ENCODE data around the gene TSPAN14.
"Not testable (repeated sequence)": the region's sequence is repeated elsewhere in the genome, so short reads cannot be mapped to it uniquely, and the experiment has no call there.

TSPAN14 gene

DNA sequence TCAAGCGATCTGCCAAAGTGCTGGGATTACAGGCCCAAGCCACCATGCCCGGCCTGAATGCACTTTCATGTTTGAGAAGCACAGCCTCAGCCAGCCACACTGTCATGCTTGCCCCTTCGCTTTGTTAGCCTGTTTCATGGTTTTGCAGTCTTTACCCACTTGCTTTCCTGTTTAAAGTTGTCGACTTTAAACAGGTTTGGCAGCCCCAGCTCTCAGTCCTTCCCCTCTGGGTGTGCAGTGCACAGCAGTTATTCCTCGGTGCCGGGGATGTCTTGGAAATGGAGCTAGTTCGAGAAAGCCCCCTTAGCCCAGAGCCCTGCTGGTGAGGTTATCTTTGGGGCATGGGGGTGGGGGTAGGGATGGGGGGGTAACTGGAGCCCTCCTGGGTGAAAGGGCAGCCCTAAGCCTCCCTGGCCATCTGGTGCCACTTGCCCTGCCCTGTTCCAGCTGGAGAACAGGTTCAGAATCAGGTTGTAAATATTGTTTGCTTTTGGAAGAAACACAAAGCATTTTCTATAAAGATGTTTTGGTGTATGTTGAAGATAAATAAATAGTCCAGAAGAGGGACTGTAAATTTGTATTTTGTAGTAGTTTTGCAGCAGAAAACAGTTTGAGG is 14.8 kb downstream of the TSPAN14 start:
- DNase-seq (ENCODE audit: low read depth) = no peak

DNA sequence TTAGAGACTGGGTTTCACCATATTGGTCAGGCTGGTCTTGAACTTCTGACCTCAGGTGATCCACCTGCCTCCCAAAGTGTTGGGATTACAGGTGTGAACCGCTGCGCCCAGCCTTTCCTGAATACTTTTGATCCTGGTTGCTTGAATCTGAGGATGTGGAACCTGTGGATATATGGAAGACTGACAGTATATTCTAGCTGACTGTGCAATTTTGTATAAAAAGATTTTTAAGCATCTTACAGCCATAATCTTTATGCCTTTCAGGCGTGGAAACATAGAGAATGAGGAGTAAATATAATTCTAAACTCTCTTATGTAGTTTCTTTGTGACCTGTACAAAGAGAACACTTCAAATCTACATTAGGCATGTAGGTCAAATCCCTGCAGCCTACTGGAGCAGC is 16.2 kb downstream of the TSPAN14 start:
- DNase-seq (ENCODE audit: low read depth) = no peak

DNA sequence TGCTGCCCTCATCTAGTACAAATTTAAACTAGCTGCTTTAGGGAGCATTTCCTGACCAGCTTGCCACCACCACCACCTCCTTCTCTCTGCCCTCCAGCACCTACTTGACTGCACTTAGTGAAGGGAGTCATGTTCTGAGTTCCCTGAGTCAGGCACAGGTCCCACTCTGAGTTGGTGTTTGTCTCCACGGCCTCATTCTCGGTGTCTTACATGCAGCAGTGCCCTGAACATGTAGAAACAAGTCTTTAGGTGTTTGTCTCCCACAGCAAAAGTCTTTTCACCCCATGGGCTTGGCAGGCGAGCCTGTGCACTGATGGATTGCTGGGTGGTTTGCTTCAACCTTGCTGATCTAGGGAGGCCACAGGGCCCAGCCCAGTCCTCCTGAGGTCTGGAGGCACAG is 16.9 kb downstream of the TSPAN14 start:
- DNase-seq (ENCODE audit: low read depth) = no peak

DNA sequence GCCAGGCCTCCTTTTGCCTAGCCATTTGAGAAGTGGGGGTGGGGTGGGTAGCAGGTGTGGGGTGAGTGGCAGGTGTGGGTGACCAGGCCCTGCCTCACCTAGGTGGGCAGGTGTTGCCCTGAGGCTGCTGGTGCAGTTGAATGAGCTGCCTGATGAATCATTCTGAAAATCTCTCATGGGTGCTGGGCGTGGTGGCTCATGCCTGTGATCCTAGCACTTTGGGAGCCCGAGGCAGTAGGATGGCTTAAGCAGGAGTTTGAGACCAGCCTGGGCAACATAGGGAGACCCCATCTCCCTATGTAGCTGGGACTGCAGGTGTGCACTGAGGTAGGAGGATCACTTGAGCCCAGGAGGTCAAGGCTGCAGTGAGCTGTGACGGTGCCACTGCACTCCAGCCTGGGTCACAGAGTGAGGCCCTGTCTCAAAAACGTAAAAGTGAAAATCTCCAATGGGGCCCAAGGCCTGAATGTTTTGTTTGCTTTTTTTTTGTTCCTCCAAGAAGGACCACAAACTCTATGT is 17.7 kb downstream of the TSPAN14 start:
- DNase-seq (ENCODE audit: low read depth) = no peak

DNA sequence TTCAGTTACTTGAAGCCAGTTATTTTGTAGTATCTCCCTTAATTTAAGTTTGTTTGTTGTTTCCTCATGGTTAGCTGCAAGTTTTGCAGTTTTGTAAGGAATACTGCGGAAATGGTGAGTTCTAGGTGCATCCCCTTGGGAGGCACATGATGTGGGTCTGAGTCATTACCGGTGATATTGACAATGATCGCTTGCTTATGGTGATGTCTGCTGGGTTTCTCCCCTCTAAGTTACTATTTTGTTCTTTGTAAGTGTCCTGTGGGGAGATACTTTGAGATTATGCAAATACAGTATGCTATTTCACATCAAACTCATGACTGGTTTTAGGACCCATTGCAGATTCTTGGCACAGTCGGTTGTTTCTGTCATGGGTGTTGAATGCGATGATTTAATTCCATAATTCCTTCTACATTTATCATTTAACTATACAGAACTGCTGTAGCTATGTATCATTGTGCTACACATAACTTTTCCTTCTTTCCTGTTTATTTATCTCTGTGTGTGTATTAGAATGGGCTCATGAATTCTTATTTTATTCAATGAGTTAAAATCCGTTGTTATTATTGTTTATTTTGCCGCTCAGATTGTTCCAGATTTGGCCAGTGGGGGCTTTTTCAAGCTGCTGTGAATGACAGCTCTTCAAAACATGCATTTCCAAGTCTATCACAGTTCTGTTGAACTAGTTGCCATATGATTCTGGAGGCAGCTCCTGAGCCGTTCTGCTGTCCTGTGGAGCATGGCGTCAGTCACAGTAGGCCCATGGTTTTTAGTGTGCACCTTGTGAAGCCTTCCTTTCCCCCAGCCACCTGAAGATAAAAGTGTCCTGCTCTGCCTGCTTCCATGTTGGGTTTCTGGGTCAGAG is 18.4 kb downstream of the TSPAN14 start:
- DNase-seq (ENCODE audit: low read depth) = no peak

DNA sequence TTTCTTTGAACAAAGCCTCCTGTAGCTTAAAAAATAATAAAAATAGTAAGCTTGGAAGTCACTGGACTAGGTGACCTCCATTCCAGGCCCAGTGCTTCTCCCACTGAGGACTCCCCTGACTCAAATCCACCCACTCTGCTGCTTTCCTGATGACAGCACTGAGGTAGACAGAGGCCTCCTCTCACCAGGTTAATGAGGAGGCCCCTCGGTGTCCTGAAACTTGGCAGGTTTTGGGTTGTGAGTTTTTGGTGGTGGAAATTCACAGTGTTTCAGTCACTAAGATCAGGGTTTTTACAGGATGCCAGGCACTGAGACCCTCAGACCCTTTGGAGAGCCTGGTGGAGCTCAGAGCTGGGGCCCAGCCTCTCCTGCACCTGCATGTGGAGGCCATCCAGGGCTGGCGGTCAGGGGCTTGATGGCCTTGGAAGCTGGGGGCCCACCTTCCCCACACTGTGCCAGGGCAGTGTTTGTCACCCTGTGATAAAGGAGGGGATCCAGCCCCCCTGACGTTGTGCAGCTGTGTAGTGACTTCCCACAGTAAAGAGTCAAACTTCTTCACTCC is 19.1 kb downstream of the TSPAN14 start:
- no peak for DNase-seq (ENCODE audit: low read depth)

DNA sequence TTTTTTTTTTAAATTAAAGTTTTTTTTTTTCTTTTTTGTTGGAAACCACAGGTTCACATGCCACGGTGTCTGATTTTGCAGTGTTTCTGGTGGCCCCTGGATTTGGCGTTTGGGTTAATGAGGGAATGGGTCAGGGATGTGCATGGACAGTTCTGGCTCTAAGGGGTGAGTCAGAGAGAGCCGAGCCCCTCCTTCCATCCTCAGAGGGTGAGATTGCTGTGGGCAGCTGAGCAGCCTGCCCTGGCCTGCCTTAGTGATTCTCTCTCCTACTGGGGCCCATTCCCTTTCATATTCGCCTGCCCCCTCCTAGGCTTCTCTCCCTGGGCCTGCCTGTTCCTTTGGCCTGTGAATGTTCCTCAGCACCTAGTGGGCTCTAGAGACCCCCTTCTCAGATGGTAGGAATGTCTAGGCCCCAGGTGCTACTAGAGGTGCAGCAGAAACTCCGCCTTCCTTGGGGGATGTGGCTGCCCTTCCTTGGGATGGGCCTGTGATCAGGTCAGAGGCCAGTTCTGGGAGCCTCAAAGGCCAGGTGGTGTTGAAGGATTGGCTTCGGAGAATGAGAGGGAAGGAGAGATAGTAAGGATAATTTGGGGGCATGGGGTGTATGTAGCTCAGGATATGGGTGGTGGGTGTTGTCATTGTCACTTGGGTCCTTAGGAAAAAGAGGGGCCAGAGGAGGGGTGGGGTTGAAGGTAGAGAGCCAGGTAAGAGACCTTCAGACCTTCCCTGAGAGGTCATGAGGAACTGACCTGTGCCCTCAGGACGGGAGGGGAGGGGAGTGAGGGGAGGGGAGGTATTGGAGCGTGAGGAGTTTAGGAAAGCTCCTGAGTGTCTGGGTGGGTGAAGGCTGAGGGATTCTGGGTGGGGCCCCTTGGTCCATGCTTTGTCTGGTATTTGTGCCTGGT is 19.8 kb downstream of the TSPAN14 start:
- no peak for DNase-seq (ENCODE audit: low read depth)

DNA sequence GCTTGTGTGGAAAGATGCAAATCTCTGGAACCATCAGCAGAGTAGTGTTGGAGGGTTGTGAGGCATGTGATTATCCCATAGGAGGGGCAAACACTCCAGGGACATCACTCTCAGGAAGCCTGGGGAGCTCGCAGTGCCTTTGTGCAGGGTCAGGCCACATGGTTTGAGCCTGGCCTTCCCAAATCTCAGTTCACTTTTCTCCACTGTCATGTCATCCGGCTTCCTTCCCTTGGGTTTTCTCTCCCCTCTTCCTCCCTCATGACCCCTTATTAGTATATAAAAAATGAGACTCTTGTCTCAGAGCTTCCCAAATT is 20.4 kb downstream of the TSPAN14 start:
- no peak for DNase-seq (ENCODE audit: low read depth)

DNA sequence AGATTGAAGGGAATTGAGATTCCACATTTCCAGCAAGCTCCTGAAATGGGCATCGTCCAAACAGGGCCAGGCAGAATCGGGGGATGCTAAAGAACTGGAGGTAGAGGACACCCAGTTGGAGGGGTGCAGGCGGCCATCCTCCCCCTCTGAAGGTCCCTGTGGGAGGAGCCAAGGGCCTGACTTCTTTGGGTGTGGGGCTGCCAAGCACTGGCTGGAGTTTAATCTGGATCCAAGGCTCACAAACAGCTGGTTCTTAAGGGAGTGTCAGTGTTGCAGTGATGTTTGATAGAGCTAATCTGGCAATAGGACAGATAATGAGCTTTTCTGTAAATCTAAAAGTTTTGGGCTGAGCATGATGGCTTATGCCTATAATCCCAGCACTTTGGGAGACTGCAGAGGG is 20.8 kb downstream of the TSPAN14 start:
- DNase-seq (ENCODE audit: low read depth) = no peak

DNA sequence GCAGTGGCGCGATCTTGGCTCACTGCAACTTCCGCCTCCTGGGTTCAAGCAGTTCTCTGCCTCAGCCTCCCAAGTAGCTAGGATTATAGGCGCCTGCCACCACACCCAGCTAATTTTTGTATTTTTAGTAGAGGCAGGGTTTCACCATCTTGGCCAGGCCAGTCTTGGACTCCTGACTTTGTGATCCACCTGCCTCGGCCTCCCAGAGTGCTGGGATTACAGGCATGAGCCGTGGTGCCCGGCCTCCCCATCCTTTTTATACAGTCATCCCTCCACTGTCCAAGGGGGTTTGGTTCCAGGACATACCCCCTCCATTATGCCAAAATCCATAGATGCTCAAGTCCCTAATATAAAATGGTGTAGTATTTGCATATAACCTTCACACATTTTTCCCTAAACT is 21.5 kb downstream of the TSPAN14 start:
- not testable (repeated sequence) for DNase-seq (ENCODE audit: low read depth)

DNA sequence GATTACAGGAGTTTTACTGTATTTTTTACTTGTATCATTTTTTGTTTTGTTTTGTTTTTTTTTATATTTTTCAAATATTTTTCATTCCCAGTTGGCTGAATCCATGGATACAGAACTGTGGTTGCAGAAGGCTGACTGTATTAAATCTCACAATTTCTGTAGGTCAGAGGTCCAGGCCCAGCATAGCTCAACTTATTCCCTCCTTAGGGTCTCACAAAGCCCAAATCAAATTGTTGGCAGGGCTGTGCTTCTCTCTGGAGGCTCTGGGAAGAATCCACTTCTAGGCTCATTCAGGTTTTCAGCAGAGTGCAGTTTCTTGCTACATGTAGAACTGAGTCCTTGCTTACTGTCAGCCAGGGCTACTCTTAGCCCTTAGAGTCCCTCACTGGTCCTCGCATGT is 22.6 kb downstream of the TSPAN14 start:
- DNase-seq (ENCODE audit: low read depth) = no peak

DNA sequence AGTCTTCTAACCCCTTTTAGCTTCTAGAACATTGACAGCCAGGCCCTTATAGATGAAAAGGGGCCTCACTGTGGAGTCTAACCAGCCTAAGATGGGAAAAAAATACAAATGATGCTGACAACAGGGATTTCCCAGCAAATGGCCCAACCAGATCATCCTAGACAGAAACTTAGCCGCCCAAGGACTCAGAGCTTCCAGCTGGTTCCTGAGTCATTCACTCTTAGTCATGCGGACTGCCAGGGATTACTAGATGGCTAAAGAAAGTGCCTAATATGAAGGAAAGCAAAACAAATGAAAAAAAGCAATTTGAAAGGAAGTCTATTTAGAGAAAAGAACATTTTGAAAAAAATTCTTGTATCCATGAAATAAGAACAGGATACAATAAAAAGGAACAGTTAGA is 23.7 kb downstream of the TSPAN14 start:
- DNase-seq (ENCODE audit: low read depth) = no peak

DNA sequence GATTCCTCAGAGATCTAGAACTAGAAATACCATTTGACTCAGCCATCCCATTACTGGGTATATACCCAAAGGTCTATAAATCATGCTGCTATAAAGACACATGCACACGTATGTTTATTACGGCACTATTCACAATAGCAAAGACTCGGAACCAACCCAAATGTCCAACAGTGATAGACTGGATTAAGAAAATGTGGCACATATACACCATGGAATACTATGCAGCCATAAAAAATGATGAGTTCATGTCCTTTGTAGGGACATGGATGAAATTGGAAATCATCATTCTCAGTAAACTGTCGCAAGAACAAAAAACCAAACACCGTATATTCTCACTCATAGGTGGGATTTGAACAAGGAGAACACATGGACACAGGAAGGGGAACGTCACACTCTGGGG is 26.3 kb downstream of the TSPAN14 start:
- not testable (repeated sequence) for DNase-seq (ENCODE audit: low read depth)

DNA sequence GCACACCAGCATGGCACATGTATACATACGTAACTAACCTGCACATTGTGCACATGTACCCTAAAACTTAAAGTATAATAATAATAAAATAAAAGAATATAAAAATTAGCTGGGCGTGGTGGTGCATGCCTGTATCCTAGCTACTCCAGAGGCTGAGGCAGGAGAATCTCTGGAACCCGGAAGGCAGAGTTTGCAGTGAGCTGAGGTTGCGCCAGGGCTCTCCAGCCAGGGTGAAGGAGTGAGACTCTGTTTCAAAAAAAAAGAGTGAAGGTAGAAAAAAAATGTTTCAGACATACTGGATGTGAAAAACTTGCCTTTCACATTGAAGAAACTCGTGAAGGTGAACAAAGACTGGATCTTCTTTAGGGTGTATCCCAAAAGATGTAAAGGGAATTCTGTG is 26.7 kb downstream of the TSPAN14 start:
- DNase-seq (ENCODE audit: low read depth) = no peak

DNA sequence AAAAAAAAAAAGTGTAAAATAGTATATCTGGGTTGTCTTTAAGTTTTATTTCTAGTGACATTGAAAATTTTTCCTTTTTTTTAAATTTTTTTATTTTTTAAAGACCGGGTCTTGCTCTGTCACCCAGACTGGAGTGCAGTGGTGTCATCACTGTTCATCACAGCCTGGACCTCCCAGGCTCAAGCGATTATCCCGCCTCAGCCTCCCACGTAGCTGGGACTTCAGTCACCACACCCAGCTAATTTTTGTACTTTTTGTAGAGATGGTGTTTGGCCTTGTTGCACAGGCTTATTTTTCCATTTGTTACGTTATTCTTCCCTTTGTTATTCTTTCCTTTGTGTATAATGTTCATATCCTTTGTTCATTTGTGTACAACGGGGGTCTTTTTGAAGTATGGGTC is 30.1 kb downstream of the TSPAN14 start:
- no peak for DNase-seq (ENCODE audit: low read depth)

DNA sequence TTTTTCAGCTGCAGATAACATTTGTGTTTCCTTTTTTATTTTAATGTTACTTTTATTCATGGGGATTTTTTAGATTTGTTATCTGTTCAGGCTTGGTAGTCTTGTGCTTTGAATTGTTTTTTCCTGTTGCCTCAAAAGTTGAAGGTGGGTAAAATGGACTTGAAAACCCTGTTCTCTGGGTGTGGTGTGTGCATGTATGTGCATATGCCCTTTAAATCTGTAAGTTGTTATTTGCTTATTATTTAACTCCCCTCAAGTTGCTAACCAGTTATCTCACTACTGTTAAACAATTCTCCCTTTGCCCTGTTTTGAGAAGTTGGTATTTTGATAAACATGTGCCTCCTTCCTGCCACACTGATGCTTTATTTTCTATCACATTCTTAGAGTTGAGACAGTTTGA is 30.6 kb downstream of the TSPAN14 start:
- no peak for DNase-seq (ENCODE audit: low read depth)

DNA sequence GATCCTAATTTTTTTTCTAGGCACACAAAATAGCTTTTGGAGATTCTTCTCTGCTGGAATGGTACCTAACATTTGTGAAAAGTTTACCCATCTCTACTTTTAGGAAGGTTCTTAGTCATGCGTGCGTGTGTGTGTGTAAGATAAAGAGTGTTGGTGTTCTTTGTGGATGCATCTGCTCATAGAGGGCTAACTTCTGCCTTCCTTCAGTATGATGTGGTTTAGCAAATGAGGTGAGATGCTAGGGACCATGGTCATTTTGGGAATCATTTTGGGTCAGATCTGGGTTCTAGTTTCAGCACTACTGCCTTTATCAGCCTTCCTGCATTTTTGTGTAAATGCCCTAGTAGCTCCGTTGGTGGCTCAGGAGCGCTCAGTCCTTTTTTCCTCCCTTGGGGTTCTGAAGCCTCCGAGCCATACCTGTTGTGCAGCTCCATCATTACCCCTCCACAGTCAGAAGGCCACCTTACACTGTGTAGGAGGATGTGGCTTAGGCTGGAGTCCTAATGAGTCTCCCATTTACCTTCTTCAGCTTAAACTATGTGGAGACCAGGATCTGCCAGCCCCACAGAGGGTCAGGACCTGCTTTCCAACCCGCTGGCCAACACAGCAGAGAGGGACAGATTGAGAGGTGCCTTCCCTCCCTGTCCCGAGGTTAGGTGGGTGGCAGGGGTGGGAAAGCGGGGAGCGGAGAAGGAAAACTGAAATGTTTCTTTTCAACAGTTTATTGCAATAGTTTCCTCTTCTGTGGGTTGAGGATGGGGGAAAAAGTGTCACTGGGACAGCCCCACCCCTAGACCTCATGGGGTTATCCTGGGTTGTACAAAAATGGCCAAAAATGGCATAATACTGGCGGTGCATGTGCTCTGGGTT is 31.2 kb downstream of the TSPAN14 start:
- DNase-seq (ENCODE audit: low read depth) = no peak

DNA sequence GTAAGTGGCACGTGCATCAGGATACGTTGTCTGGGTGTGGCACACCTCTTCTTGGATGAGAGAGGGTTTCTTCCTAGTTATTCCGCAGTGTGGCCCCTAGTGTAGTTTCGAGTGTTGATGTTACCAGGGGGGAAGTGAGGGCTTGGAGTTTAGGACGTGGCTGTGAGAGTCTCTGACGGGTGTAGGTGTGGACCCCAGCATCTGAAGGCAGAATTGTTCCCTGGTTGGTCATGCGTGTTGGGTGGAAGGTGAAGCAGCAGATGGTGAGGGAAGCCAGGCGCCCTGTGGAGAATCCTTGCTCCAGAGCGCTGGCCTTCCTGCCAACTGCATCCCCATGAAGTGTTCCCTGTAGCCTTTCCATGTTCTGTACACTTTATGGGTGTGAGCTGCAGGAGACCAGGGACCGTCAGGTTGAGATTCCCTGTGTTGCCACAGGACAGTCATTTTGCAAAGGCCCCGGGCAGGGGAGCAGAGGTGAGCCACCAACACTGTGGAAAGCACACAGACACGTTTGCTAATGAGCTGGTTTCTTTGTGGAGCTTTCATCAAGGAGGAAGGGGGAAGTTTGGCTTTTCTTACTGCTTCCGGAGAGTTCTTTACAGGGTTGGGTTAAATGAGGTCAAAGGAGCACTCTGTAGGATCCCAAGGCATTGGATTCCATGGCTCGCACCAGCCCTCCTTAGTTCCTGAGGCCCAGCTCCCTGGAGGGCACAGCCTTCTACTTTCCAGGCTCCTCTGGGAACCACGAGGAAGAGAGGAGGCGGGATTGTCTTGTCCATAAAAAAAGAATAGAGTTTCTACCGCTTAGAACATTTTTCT is 32.0 kb downstream of the TSPAN14 start:
- DNase-seq (ENCODE audit: low read depth) = no peak

DNA sequence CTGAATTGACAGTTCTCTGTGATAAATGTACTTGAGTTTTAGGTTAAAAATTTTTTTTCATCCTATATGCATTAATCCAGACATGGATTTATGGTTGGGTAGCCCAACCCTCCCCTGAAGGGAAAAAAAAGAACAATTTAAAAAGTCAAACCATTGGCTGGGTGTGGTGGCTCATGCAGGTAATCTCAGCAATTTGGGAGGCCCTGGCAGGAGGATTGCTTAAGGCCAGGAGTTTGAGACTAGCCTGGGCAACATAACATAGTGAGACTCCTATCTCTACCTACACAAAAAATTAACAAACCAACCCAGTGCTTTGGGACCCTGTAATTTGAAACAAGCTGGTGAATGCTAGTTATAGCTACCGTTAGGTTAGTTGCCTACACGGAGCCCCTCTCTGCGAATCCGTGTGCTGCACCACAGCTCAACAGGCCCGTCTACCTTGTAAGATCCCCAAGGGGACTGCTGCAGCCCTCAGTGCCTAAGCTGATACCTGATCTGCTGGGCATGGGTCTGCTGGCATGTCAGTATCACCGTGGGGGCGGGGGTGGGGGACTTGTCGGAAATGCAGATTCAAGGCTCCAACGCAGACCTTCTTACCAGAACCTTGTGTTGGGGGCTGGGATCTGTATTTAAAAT is 32.8 kb downstream of the TSPAN14 start:
- no peak for DNase-seq (ENCODE audit: low read depth)

DNA sequence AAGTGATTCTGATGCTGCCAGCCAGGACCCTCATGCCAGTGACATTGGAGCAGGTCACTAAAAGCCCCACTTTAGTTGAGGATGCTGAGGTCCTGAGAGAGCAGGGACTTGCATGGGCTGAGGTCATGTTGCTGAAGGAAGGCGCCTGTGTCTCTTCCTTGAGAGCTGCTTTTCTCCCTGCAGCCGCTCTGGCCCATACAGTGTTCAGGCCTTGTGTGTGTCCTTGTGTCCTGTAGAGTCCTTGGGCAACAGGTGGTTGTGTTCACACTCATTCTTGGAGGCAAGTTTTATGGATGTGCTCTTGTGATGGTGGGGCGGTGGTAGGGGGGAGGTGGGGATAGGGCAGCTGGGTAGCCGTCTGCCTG is 33.3 kb downstream of the TSPAN14 start:
- no peak for DNase-seq (ENCODE audit: low read depth)

All from GM04503 (cell line).